Lung (tissue), 16 donors: ENCODE results near the gene KEL. TPM values are rescaled to one million over a fixed set of nuclear protein-coding genes. Genes with fewer than 3 reads are reported as not detected.

Experiments used
- ATAC-seq: fragments of 200-7000 bp; cut with Tn5 transposase; one replicate; pipeline ENCODE4 v1.9.1; 2020; ENCODE audit warnings: moderate number of reproducible peaks; ENCODE audit not compliant: insufficient read depth, low FRiP score
- DNase-seq, 3 donors: peaks; one replicate each; pipeline ENCODE4 v3.0.0-alpha.2; 2013 to 2017
- H3K27ac ChIP-seq, 2 donors: one replicate each; pipeline ENCODE4 v1.5.1; 2013; ENCODE audit warnings: mild to moderate bottlenecking in 2 of 2, moderate library complexity in 2 of 2, control low read depth in 1 of 2, inconsistent platforms in 1 of 2, low read depth in 1 of 2, low read length in 1 of 2
- H3K27me3 ChIP-seq, 3 donors: one replicate each; pipeline ENCODE4 v1.5.1; 2013; ENCODE audit warnings: low read length in 2 of 3; ENCODE audit not compliant: control insufficient read depth in 3 of 3, insufficient read depth in 3 of 3
- H3K36me3 ChIP-seq, 4 donors: one replicate each; pipeline ENCODE4 v1.5.1; 2013; ENCODE audit warnings: low read length in 4 of 4, mild to moderate bottlenecking in 1 of 4, moderate library complexity in 1 of 4; ENCODE audit not compliant: control insufficient read depth in 4 of 4, insufficient read depth in 4 of 4
- H3K4me1 ChIP-seq, 5 donors: one replicate each; pipeline ENCODE4 v1.5.1; 2013; ENCODE audit warnings: low read length in 5 of 5, mild to moderate bottlenecking in 2 of 5, moderate library complexity in 1 of 5; ENCODE audit not compliant: control insufficient read depth in 5 of 5, insufficient read depth in 5 of 5
- H3K4me3 ChIP-seq: one replicate; pipeline ENCODE4 v1.5.1; 2013; ENCODE audit warnings: mild to moderate bottlenecking, control low read depth, moderate library complexity
- H3K9ac ChIP-seq, 2 donors: one replicate each; pipeline ENCODE4 v1.5.1; 2013; ENCODE audit warnings: low read length in 2 of 2, control low read depth in 1 of 2; ENCODE audit not compliant: insufficient read depth in 1 of 2
- H3K9me3 ChIP-seq, 4 donors: one replicate each; pipeline ENCODE4 v1.5.1; 2013; ENCODE audit warnings: low read length in 3 of 4, mild to moderate bottlenecking in 1 of 4, moderate library complexity in 1 of 4; ENCODE audit not compliant: control insufficient read depth in 4 of 4, insufficient read depth in 3 of 4
- WGBS, 2 donors: extraction: QIAGEN DNeasy Blood & Tissue Kit; methylation state at CpG; one replicate each; pipeline ENCODE4 v1.1.7; 2013; 5-methylcytosine and 5-hydroxymethylcytosine counted together
- long read RNA-seq, 5 donors: transcript quantifications; one replicate each; lab custom pipeline, GENCODE V29; 2026
- polyA plus RNA-seq, 2 donors: library from polyadenylated mRNA; stranded (reverse); fragments of 200-250 nt; gene quantifications; one replicate each; pipeline ENCODE4 v1.2.1, GENCODE V29; 2013
- total RNA-seq, 2 donors: library from RNA; depleted of rRNA in 1 of 2; stranded (reverse); fragments of >200 nt in 1 of 2; gene quantifications; one replicate each; pipeline ENCODE4 v1.2.1, GENCODE V29; 2014 to 2021
- TF ChIP-seq, protein P1 (sequence below): IDR thresholded peaks from 2 replicates; pipeline ENCODE4 v1.5.1; 2012; ENCODE audit warnings: mild to moderate bottlenecking; ENCODE audit errors: control extremely low read depth, extremely low read depth
- donor health status: control.
- donor health status: control.
- donor health status: Bipolar disorder and iron deficiency.
- donor health status: healthy.
- donor health status: DM: yes; HTN: yes; CAD: no.

KEL gene, protein sequence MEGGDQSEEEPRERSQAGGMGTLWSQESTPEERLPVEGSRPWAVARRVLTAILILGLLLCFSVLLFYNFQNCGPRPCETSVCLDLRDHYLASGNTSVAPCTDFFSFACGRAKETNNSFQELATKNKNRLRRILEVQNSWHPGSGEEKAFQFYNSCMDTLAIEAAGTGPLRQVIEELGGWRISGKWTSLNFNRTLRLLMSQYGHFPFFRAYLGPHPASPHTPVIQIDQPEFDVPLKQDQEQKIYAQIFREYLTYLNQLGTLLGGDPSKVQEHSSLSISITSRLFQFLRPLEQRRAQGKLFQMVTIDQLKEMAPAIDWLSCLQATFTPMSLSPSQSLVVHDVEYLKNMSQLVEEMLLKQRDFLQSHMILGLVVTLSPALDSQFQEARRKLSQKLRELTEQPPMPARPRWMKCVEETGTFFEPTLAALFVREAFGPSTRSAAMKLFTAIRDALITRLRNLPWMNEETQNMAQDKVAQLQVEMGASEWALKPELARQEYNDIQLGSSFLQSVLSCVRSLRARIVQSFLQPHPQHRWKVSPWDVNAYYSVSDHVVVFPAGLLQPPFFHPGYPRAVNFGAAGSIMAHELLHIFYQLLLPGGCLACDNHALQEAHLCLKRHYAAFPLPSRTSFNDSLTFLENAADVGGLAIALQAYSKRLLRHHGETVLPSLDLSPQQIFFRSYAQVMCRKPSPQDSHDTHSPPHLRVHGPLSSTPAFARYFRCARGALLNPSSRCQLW
- total RNA-seq = 1 to 10 TPM in 1 of 2 donors, under 1 TPM in 1; 0.52 to 8.3 TPM
- 1 to 10 TPM in 1 of 2 donors, under 1 TPM in 1; 0.23 to 1.6 TPM for polyA plus RNA-seq
- long read RNA-seq, donor 1 = 0 reads
- long read RNA-seq, donor 2 = 0 reads
- long read RNA-seq, donor 3 = 0 reads
- long read RNA-seq, donor 4 = 0 reads
- long read RNA-seq, donor 5 = 0 reads

DNA sequence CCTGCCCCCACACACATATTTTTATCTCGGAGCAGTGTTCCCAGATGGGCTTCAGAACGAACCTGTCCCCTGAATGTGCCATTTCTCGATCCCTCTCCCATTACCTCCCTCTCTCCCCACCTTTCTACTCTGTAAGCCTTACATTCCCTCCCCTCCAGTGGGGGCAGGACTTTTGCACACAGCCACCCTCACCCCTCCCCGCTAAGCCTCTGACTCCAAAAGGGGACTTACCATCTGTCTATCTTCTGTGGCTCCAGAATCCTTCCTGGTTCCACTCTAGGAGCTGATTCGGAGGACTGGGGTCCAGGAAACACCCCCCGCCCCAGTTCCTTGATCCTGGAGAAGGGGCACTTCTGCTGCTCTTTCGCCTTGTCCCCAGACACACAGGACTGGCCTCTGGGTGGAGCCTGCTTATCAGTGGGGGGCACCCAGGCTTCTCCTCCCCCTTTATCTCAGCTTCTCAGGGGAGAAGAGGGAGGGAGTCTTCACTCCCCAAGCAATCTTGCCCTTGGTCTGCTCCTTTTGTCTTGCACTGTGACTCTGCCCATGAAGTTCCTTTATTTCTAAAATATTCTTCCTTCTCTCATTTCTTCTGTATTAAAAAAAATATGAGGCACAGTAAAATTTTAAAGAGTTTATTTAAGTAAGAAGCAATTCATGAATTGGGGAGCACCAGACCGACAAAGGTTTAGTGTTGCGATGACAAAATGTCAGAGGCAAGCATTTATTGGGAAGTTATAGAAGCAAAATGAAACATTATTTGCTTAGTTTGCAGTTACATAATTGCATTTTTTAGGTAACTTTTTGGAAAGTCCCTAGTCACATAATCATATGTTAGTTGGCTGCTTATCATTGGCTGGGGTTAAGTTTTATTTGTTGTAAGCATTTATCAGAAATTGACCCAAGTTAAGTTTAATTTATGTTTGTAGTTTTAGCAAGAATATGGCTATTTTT is at the start of gene KEL:
TSS of gene KEL (minus strand) at position 391 of the 954 bp plus-strand sequence. CDS start at position 234, 157 bp downstream.
- no peak for ATAC-seq
- Histone ChIP-seq H3K4me1 (peaks cover 0 to 7% (median 0%) of the 10 kb centered on the region in 5 donors), H3K9me3 (peaks cover 0 to 2% (median 0%) of the 10 kb centered on the region in 4 donors), H3K9ac (no peak within 1 kb of the TSS), H3K27ac (no peak within 1 kb of the TSS), H3K36me3 (no peaks in the 10 kb centered on the region), H3K4me3 (no peak within 1 kb of the TSS), H3K27me3 (no peaks in the 10 kb centered on the region)
- TF ChIP-seq, protein P1, sequence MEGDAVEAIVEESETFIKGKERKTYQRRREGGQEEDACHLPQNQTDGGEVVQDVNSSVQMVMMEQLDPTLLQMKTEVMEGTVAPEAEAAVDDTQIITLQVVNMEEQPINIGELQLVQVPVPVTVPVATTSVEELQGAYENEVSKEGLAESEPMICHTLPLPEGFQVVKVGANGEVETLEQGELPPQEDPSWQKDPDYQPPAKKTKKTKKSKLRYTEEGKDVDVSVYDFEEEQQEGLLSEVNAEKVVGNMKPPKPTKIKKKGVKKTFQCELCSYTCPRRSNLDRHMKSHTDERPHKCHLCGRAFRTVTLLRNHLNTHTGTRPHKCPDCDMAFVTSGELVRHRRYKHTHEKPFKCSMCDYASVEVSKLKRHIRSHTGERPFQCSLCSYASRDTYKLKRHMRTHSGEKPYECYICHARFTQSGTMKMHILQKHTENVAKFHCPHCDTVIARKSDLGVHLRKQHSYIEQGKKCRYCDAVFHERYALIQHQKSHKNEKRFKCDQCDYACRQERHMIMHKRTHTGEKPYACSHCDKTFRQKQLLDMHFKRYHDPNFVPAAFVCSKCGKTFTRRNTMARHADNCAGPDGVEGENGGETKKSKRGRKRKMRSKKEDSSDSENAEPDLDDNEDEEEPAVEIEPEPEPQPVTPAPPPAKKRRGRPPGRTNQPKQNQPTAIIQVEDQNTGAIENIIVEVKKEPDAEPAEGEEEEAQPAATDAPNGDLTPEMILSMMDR = no peak
- 77 to 83% methylated on average over 9 of the region's 9 CpGs for WGBS, 2 donors
- peak in 1 of 3 donors; percentile 4 for DNase-seq

DNA sequence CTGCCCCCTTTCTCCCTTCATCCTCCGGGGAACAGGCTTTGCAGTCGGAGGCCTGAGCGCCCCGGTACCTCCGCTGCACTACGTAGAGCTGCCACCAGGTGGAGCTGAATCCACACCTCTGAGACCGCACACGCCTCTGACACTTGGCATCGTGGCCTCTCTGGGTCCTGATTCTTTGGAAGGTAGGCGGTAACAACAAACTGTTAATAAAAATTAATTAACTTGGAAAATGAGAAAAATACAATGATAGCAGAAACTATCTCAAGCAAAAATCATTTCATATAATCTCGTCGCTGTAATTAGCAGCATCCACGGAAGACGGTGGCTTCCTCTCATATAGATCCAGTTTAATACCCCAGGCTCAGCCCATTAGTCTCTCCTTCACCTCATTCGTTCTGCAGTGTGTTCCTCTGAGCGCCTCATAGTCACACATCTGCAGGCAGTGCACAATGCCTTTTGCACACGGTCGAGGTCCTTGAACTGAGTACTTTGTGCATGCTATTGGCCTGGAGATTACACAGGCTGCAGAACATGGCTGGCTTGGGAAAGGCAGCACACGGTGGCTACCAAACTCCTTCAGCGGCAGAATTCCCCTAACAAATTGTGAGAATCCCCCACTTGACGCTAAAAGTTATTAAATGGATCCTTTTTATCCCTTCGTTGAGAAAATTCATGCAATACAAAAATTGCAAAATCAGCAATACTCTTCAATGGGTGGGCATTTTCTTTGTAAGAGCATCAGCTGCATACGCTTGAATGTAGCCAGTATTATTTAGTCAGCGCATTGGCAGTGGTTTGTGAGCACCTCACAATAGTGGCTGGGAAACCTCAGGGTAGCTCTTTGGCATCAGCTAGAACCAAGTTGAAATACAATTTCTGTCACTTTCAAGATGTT is 46.1 kb upstream of the KEL start:
- no peaks in the 10 kb centered on the region for H3K36me3 ChIP-seq
- peaks cover 0 to 12% (median 3%) of the 10 kb centered on the region in 3 donors for H3K27me3 ChIP-seq
- TF ChIP-seq, protein P1 = peak; percentile 96
- H3K27ac ChIP-seq = no peak overlapping the region
- no peak overlapping the region for H3K9ac ChIP-seq
- 39 to 45% methylated on average over 24 of the region's 24 CpGs for WGBS, 2 donors
- no peaks in the 10 kb centered on the region for H3K9me3 ChIP-seq
- peak; percentile 72 to 78 (median 77) for DNase-seq
- ATAC-seq = peak; percentile 88
- no peak overlapping the region for H3K4me3 ChIP-seq
- no peaks in the 10 kb centered on the region for H3K4me1 ChIP-seq
